ENCODE data around the gene S100A3.

DNA sequence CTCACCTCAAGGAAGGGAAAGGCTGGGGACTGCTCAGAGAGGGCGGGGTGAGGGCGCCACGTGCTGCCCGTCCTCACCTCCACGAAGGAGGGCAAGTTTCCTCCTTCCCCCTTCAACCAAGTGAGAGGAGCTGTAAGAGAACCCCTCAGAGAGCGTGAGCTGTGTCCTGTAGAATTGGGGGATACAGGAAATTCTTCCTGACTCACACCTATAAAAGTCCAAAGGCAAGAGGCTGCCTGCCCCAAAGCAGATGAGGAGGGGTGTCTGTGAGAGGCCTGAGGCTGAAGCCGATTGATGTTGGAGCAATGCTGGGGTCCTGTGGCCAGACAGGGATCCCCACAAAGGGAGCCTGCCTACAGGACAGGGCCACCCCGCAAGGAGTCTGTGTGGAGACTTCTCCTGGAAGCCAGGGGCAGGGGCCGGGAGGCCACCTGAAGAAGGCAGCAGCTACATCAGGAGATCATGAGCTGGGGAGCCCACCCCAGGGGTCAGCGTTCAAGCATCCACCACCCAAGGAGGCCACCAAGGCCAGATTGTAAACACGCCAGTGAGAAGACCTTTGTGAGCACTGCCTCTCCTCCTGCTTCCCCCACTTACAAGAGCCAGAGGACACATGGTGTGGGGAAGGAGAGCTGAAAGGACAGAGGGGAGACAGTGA is 41.0 kb downstream of the S100A3 start:
- no peak for TF ChIP-seq EZH2 (IDR thresholded peaks at IDR 0.05; ENCODE audit: borderline replicate concordance, low read length)
- TF ChIP-seq, protein P1, sequence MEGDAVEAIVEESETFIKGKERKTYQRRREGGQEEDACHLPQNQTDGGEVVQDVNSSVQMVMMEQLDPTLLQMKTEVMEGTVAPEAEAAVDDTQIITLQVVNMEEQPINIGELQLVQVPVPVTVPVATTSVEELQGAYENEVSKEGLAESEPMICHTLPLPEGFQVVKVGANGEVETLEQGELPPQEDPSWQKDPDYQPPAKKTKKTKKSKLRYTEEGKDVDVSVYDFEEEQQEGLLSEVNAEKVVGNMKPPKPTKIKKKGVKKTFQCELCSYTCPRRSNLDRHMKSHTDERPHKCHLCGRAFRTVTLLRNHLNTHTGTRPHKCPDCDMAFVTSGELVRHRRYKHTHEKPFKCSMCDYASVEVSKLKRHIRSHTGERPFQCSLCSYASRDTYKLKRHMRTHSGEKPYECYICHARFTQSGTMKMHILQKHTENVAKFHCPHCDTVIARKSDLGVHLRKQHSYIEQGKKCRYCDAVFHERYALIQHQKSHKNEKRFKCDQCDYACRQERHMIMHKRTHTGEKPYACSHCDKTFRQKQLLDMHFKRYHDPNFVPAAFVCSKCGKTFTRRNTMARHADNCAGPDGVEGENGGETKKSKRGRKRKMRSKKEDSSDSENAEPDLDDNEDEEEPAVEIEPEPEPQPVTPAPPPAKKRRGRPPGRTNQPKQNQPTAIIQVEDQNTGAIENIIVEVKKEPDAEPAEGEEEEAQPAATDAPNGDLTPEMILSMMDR (IDR thresholded peaks at IDR 0.05; ENCODE audit: low read length) = no peak
